Liver (tissue), 3 donors: Measurements from ENCODE around the gene SP9.

Experiments
- ATF3 ChIP-seq: IDR thresholded peaks from 2 replicates; pipeline ENCODE4 v1.6.1; 2016; ENCODE audit warnings: antibody characterized with exemption
- JUND ChIP-seq, 2 donors: IDR thresholded peaks; 2 replicates each; pipeline ENCODE4 v1.6.1; 2016; ENCODE audit warnings: antibody characterized with exemption in 2 of 2
- RXRA ChIP-seq, 2 donors: IDR thresholded peaks; 2 replicates each; pipeline ENCODE4 v1.6.1; 2017 to 2018; ENCODE audit warnings: antibody characterized with exemption in 2 of 2, mild to moderate bottlenecking in 1 of 2
- SP1 ChIP-seq: IDR thresholded peaks from 2 replicates; pipeline ENCODE4 v1.6.1; 2018; ENCODE audit warnings: antibody characterized with exemption, mild to moderate bottlenecking
- TAF1 ChIP-seq: conservative IDR thresholded peaks from 2 replicates; pipeline ENCODE4 v1.6.1; 2016; ENCODE audit warnings: antibody characterized with exemption, mild to moderate bottlenecking
- YY1 ChIP-seq: IDR thresholded peaks from 2 replicates; pipeline ENCODE4 v1.6.1; 2016; ENCODE audit warnings: antibody characterized with exemption, mild to moderate bottlenecking
- TF ChIP-seq, protein P1 (sequence below): fragments of 150-350 bp; IDR thresholded peaks from 2 replicates; pipeline ENCODE4 v1.5.1; 2017; ENCODE audit warnings: improper control_type of control experiment, low read depth, low read length; ENCODE audit not compliant: missing input control
- TF ChIP-seq, protein P2 (sequence below): IDR thresholded peaks from 2 replicates; pipeline ENCODE4 v1.6.1; 2016; ENCODE audit warnings: antibody characterized with exemption, mild to moderate bottlenecking
- donor health status: healthy.
- donor health status: healthy.

- TF ChIP-seq, protein P1, sequence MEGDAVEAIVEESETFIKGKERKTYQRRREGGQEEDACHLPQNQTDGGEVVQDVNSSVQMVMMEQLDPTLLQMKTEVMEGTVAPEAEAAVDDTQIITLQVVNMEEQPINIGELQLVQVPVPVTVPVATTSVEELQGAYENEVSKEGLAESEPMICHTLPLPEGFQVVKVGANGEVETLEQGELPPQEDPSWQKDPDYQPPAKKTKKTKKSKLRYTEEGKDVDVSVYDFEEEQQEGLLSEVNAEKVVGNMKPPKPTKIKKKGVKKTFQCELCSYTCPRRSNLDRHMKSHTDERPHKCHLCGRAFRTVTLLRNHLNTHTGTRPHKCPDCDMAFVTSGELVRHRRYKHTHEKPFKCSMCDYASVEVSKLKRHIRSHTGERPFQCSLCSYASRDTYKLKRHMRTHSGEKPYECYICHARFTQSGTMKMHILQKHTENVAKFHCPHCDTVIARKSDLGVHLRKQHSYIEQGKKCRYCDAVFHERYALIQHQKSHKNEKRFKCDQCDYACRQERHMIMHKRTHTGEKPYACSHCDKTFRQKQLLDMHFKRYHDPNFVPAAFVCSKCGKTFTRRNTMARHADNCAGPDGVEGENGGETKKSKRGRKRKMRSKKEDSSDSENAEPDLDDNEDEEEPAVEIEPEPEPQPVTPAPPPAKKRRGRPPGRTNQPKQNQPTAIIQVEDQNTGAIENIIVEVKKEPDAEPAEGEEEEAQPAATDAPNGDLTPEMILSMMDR, result no peak
- TF ChIP-seq JUND (IDR thresholded peaks at IDR 0.05) (no peak), SP1 (no peak), TAF1 (no peak), ATF3 (no peak), YY1 (no peak), RXRA (IDR thresholded peaks at IDR 0.05) (no peak)
- TF ChIP-seq, protein P2, sequence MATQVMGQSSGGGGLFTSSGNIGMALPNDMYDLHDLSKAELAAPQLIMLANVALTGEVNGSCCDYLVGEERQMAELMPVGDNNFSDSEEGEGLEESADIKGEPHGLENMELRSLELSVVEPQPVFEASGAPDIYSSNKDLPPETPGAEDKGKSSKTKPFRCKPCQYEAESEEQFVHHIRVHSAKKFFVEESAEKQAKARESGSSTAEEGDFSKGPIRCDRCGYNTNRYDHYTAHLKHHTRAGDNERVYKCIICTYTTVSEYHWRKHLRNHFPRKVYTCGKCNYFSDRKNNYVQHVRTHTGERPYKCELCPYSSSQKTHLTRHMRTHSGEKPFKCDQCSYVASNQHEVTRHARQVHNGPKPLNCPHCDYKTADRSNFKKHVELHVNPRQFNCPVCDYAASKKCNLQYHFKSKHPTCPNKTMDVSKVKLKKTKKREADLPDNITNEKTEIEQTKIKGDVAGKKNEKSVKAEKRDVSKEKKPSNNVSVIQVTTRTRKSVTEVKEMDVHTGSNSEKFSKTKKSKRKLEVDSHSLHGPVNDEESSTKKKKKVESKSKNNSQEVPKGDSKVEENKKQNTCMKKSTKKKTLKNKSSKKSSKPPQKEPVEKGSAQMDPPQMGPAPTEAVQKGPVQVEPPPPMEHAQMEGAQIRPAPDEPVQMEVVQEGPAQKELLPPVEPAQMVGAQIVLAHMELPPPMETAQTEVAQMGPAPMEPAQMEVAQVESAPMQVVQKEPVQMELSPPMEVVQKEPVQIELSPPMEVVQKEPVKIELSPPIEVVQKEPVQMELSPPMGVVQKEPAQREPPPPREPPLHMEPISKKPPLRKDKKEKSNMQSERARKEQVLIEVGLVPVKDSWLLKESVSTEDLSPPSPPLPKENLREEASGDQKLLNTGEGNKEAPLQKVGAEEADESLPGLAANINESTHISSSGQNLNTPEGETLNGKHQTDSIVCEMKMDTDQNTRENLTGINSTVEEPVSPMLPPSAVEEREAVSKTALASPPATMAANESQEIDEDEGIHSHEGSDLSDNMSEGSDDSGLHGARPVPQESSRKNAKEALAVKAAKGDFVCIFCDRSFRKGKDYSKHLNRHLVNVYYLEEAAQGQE, result no peak
Measured at GRCh38 chr2:174337337-174338146, 2.8 kb downstream of the SP9 start.
